Hepatocyte (in vitro differentiated cells): ENCODE measurements around the gene SCN2B. TPM values are rescaled to one million over a fixed set of nuclear protein-coding genes. Genes with fewer than 3 reads are reported as not detected.

Experiments used
- DNase-seq: peaks from one replicate; pipeline ENCODE4 v3.0.0-alpha.2; 2016; ENCODE audit warnings: low spot score
- H2AFZ ChIP-seq: fragments of 200-600 bp; sonication (generic); 2 replicates; pipeline ENCODE4 v1.6.0; 2016; ENCODE audit warnings: antibody characterized with exemption, mild to moderate bottlenecking
- H3K27ac ChIP-seq: fragments of 200-600 bp; sonication (generic); 2 replicates; pipeline ENCODE4 v1.5.1; 2016; ENCODE audit warnings: mild to moderate bottlenecking
- H3K27me3 ChIP-seq: fragments of 200-600 bp; sonication (generic); 2 replicates; pipeline ENCODE4 v1.6.1; 2016
- H3K36me3 ChIP-seq: fragments of 200-600 bp; sonication (generic); replicated peaks from 2 replicates; pipeline ENCODE4 v1.5.1; 2016; ENCODE audit warnings: low read depth; ENCODE audit not compliant: insufficient read depth
- H3K4me1 ChIP-seq: fragments of 200-600 bp; sonication (generic); 2 replicates; pipeline ENCODE4 v1.5.1; 2016; ENCODE audit warnings: mild to moderate bottlenecking, moderate library complexity; ENCODE audit not compliant: insufficient read depth
- H3K4me2 ChIP-seq: fragments of 200-600 bp; sonication (generic); 2 replicates; pipeline ENCODE4 v1.6.0; 2016
- H3K4me3 ChIP-seq: fragments of 200-600 bp; sonication (generic); 2 replicates; pipeline ENCODE4 v1.5.1; 2016; ENCODE audit warnings: mild to moderate bottlenecking
- H3K79me2 ChIP-seq: fragments of 200-600 bp; sonication (generic); 2 replicates; pipeline ENCODE4 v1.6.0; 2017; ENCODE audit warnings: mild to moderate bottlenecking
- H3K9me2 ChIP-seq: fragments of 200-600 bp; sonication (generic); replicated peaks from 2 replicates; pipeline ENCODE4 v1.6.0; 2017; ENCODE audit warnings: mild to moderate bottlenecking; ENCODE audit not compliant: insufficient read depth
- H3K9me3 ChIP-seq: fragments of 200-600 bp; sonication (generic); 2 replicates; pipeline ENCODE4 v1.5.1; 2016; ENCODE audit warnings: low read depth, mild to moderate bottlenecking
- H4K20me1 ChIP-seq: fragments of 200-600 bp; sonication (generic); 2 replicates; pipeline ENCODE4 v1.6.0; 2016; ENCODE audit warnings: mild to moderate bottlenecking; ENCODE audit not compliant: insufficient read depth, poor library complexity, severe bottlenecking
- EZH2 ChIP-seq: fragments of 200-600 bp; sonication (generic); IDR thresholded peaks from 2 replicates; pipeline ENCODE4 v1.6.1; 2016; ENCODE audit warnings: antibody characterized with exemption, mild to moderate bottlenecking, borderline replicate concordance
- EZH2phosphoT487 ChIP-seq: fragments of 200-600 bp; sonication (generic); IDR thresholded peaks from one replicate; pipeline ENCODE4 v1.6.1; 2018; ENCODE audit warnings: antibody characterized with exemption, mild to moderate bottlenecking, low read depth, moderate library complexity; ENCODE audit not compliant: unreplicated experiment, severe bottlenecking
- WGBS: methylation state at CpG from one replicate; pipeline ENCODE4 v1.1.6; 2016; ENCODE audit warnings: low lambda C conversion rate; ENCODE audit errors: missing lambda C conversion rate; 5-methylcytosine and 5-hydroxymethylcytosine counted together
- polyA plus RNA-seq: library from polyadenylated mRNA; unstranded; fragments of >200 nt; fragmentation: Nextera tagmentation; extraction: Ambion mirVana; gene quantifications from 2 replicates; pipeline ENCODE4 v1.2.1, GENCODE V29; 2016
- total RNA-seq: library from RNA; depleted of rRNA; stranded (reverse); fragments of >200 nt; gene quantifications from 2 replicates; pipeline ENCODE4 v1.2.3, GENCODE V29; 2014
- TF ChIP-seq, protein P1 (sequence below): fragments of 200-600 bp; sonication (generic); IDR thresholded peaks from 2 replicates; pipeline ENCODE4 v1.5.1; 2016; ENCODE audit warnings: antibody characterized with exemption, mild to moderate bottlenecking; ENCODE audit not compliant: poor library complexity

Gene SCN2B, protein sequence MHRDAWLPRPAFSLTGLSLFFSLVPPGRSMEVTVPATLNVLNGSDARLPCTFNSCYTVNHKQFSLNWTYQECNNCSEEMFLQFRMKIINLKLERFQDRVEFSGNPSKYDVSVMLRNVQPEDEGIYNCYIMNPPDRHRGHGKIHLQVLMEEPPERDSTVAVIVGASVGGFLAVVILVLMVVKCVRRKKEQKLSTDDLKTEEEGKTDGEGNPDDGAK
- total RNA-seq (1.1 and 1.3 TPM in 2 replicates), polyA plus RNA-seq (0.92 and 1.2 TPM in 2 replicates)

DNA sequence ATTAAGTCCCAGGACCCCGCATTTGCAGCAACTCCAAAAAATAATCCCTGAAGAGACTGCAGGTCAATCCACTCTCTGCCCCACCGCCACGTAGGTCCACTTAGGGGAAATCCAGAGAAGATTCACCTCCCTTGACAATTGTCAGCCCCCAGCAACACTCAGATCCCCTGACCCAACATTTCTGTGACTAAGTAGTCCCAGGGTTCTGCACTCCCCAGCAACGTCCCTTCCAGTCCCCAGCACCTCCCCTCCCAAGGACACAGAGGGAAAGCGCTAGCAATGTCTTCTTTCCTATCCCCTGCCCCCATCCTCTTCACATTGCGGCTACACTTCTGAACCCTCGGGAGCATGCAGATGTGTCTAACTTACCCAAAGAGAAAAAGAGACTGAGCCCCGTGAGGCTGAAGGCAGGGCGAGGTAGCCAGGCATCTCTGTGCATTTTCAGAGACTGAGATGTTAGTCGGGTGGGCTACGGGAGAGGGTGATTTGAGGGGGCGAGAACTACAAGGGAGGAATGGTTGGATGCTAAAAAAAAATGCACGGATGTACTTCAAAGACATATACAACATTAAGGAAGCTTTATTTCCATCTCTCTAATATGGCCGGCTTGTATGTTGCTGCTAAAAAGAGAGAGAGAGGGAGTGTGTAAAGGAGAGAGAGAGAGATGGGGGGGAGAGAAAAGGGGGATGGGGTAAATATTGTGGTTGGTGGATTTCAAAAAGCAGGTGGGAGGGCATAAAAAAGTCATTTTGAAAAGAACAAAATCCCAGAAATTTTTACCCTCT, at the start of gene SCN2B:
TSS of gene SCN2B (minus strand) at position 647 of the 785 bp plus-strand sequence. CDS start at position 439, 208 bp downstream.
- peak within 1 kb of the TSS; percentile 21 for H3K4me3 ChIP-seq
- DNase-seq = no peak
- no peaks in the 10 kb centered on the region for H3K79me2 ChIP-seq
- H2AFZ ChIP-seq = peak within 1 kb of the TSS; percentile 51
- peaks cover 27% of the 10 kb centered on the region for H3K27me3 ChIP-seq
- H3K9me2 ChIP-seq = no peaks in the 10 kb centered on the region
- H3K4me2 ChIP-seq = peak within 1 kb of the TSS; percentile 73
- peaks cover 16% of the 10 kb centered on the region for H3K4me1 ChIP-seq
- H3K27ac ChIP-seq = peak within 1 kb of the TSS; percentile 66
- WGBS = 9% methylated on average over 14 of the region's 14 CpGs
- no peak for TF ChIP-seq EZH2phosphoT487
- TF ChIP-seq EZH2 = no peak
- TF ChIP-seq, protein P1, sequence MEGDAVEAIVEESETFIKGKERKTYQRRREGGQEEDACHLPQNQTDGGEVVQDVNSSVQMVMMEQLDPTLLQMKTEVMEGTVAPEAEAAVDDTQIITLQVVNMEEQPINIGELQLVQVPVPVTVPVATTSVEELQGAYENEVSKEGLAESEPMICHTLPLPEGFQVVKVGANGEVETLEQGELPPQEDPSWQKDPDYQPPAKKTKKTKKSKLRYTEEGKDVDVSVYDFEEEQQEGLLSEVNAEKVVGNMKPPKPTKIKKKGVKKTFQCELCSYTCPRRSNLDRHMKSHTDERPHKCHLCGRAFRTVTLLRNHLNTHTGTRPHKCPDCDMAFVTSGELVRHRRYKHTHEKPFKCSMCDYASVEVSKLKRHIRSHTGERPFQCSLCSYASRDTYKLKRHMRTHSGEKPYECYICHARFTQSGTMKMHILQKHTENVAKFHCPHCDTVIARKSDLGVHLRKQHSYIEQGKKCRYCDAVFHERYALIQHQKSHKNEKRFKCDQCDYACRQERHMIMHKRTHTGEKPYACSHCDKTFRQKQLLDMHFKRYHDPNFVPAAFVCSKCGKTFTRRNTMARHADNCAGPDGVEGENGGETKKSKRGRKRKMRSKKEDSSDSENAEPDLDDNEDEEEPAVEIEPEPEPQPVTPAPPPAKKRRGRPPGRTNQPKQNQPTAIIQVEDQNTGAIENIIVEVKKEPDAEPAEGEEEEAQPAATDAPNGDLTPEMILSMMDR = no peak
- no peaks in the 10 kb centered on the region for H4K20me1 ChIP-seq
- H3K36me3 ChIP-seq = no peaks in the 10 kb centered on the region
- H3K9me3 ChIP-seq = no peaks in the 10 kb centered on the region

DNA sequence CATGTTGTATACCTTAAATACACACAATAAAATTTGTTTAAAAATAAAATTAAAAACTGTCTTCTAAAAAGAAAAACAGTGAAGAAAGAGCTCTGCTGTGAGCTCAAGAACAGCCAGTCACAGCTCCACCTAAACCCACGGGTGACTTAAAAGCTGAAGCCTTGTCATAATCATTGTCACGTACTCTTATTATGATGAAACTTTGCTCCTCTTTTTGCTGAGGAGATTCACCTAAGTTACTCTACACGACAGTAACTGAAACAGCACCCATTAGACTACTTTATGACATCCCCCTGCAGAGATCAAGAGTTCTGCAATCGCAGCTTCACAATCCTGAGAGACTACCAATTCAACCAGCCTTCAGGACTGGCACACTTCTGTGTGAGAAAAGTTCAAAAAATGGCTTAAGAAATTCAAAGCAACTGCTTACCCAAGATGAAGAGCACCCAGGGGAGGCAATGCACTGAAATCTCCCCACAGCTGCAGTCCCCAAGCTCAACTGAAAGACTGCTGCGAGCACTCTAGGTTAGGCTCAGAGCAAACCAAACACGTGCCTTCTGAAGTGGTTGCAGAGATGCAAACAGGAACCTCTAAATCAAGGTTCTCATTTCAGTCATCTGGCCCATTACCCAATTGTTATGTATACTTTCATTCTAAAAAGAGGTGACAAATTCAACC, 48.2 kb upstream of the SCN2B start, which contains the start of gene JAML:
TSS of gene JAML (minus strand) at position 501 of the 678 bp plus-strand sequence. CDS start 10,145 bp downstream, outside the sequence.
- H3K27me3 ChIP-seq = no peaks in the 10 kb centered on the region
- H3K27ac ChIP-seq = no peak within 1 kb of the TSS
- no peak within 1 kb of the TSS for H3K4me2 ChIP-seq
- no peaks in the 10 kb centered on the region for H3K79me2 ChIP-seq
- no peaks in the 10 kb centered on the region for H3K9me2 ChIP-seq
- no peak for DNase-seq
- H4K20me1 ChIP-seq = no peaks in the 10 kb centered on the region
- no peaks in the 10 kb centered on the region for H3K4me1 ChIP-seq
- H2AFZ ChIP-seq = no peak within 1 kb of the TSS
- TF ChIP-seq EZH2 (no peak), EZH2phosphoT487 (no peak)
- TF ChIP-seq, protein P1 = no peak
- no peaks in the 10 kb centered on the region for H3K9me3 ChIP-seq
- H3K36me3 ChIP-seq = no peaks in the 10 kb centered on the region
- 75% methylated on average over 6 of the region's 6 CpGs for WGBS
- no peak within 1 kb of the TSS for H3K4me3 ChIP-seq

DNA sequence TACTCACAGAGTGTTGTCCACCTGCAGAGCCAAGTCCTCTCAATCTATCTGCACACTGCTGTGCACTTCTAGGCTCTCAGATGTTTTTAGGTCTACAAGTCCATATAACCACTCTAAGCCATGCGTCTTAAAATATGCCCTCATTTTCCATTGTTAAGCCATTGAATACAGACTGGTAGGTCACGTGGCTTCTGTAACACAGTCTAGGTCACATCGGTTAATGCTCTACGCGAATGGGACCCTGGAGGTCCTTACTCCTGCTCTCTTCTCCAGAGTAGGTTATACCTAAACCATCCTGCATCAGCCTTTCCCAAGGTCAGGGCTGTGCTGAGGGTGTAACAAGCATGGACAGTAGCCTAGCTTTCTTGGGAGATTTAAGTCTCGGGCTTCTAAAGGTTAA, 47.6 kb upstream of the SCN2B start:
- no peaks in the 10 kb centered on the region for H3K9me3 ChIP-seq
- no peak overlapping the region for H3K4me3 ChIP-seq
- no peak for DNase-seq
- TF ChIP-seq, protein P1 = no peak
- no peak for TF ChIP-seq EZH2
- no peak for TF ChIP-seq EZH2phosphoT487
- H3K4me1 ChIP-seq = no peaks in the 10 kb centered on the region
- WGBS = 87% methylated on average over 6 of the region's 6 CpGs
- no peaks in the 10 kb centered on the region for H3K79me2 ChIP-seq
- H4K20me1 ChIP-seq = no peaks in the 10 kb centered on the region
- H3K9me2 ChIP-seq = no peaks in the 10 kb centered on the region
- H2AFZ ChIP-seq = no peak overlapping the region
- H3K36me3 ChIP-seq = no peaks in the 10 kb centered on the region
- no peaks in the 10 kb centered on the region for H3K27me3 ChIP-seq
- no peak overlapping the region for H3K4me2 ChIP-seq
- H3K27ac ChIP-seq = no peak overlapping the region
